MM.1S (cell line): ENCODE measurements around the gene UNC5C.

Source experiments
- DNase-seq: peaks from one replicate; pipeline ENCODE4 v3.0.0-alpha.2; 2015
- H2AFZ ChIP-seq: fragments of 300-600 bp; sonication (generic); 2 replicates; pipeline ENCODE4 v1.6.0; 2016; ENCODE audit warnings: antibody characterized with exemption, low read length
- H3F3A ChIP-seq: fragments of 300-600 bp; sonication (generic); 2 replicates; pipeline ENCODE4 v1.6.1; 2016; ENCODE audit warnings: mild to moderate bottlenecking, antibody characterized with exemption, low read length, moderate library complexity, mixed read lengths; ENCODE audit not compliant: insufficient read depth
- H3K27ac ChIP-seq: fragments of 300-600 bp; sonication (generic); 2 replicates; pipeline ENCODE4 v1.5.1; 2016; ENCODE audit warnings: mild to moderate bottlenecking, low read length
- H3K27me3 ChIP-seq: fragments of 300-600 bp; sonication (generic); replicated peaks from 2 replicates; pipeline ENCODE4 v1.6.0; 2016; ENCODE audit warnings: low read length; ENCODE audit not compliant: insufficient read depth
- H3K36me3 ChIP-seq: fragments of 300-600 bp; sonication (generic); replicated peaks from 2 replicates; pipeline ENCODE4 v1.6.1; 2016; ENCODE audit warnings: mild to moderate bottlenecking, low read length, mixed read lengths; ENCODE audit not compliant: insufficient read depth
- H3K4me1 ChIP-seq: fragments of 300-600 bp; sonication (generic); 2 replicates; pipeline ENCODE4 v1.6.1; 2016; ENCODE audit warnings: low read length, mixed read lengths
- H3K4me2 ChIP-seq: fragments of 300-600 bp; sonication (generic); 2 replicates; pipeline ENCODE4 v1.6.0; 2016; ENCODE audit warnings: low read depth, low read length
- H3K4me3 ChIP-seq: fragments of 300-600 bp; sonication (generic); 2 replicates; pipeline ENCODE4 v1.5.1; 2016; ENCODE audit warnings: low read length, mixed read lengths
- H3K79me2 ChIP-seq: fragments of 300-600 bp; sonication (generic); 2 replicates; pipeline ENCODE4 v1.6.1; 2016; ENCODE audit warnings: mixed run types, low read length, mixed read lengths
- H3K9ac ChIP-seq: fragments of 300-600 bp; sonication (generic); 2 replicates; pipeline ENCODE4 v1.6.1; 2016; ENCODE audit warnings: low read length, mixed read lengths
- H3K9me2 ChIP-seq: fragments of 300-600 bp; sonication (generic); replicated peaks from 2 replicates; pipeline ENCODE4 v1.6.1; 2016; ENCODE audit warnings: mild to moderate bottlenecking, low read length, mixed read lengths; ENCODE audit not compliant: insufficient read depth
- H3K9me3 ChIP-seq: fragments of 300-600 bp; sonication (generic); replicated peaks from 2 replicates; pipeline ENCODE4 v1.6.1; 2016; ENCODE audit warnings: mild to moderate bottlenecking, low read length, mixed read lengths; ENCODE audit not compliant: insufficient read depth
- H4K20me1 ChIP-seq: fragments of 300-600 bp; sonication (generic); 2 replicates; pipeline ENCODE4 v1.6.1; 2016; ENCODE audit warnings: mild to moderate bottlenecking, low read length, moderate library complexity, mixed read lengths; ENCODE audit not compliant: insufficient read depth
- EZH2 ChIP-seq: fragments of 300-600 bp; sonication (generic); optimal IDR thresholded peaks from 2 replicates; pipeline ENCODE3; 2017; ENCODE audit warnings: low read depth, mild to moderate bottlenecking, antibody characterized with exemption, low read length, mixed read lengths
- EZH2phosphoT487 ChIP-seq: fragments of 300-600 bp; sonication (generic); IDR thresholded peaks from 2 replicates; pipeline ENCODE4 v1.6.1; 2018; ENCODE audit warnings: antibody characterized with exemption, low read length
- TF ChIP-seq, protein P1 (sequence below): fragments of 300-600 bp; sonication (generic); IDR thresholded peaks from 2 replicates; pipeline ENCODE4 v1.5.1; 2016; ENCODE audit warnings: antibody characterized with exemption, low read length, mixed read lengths

Gene UNC5C

DNA sequence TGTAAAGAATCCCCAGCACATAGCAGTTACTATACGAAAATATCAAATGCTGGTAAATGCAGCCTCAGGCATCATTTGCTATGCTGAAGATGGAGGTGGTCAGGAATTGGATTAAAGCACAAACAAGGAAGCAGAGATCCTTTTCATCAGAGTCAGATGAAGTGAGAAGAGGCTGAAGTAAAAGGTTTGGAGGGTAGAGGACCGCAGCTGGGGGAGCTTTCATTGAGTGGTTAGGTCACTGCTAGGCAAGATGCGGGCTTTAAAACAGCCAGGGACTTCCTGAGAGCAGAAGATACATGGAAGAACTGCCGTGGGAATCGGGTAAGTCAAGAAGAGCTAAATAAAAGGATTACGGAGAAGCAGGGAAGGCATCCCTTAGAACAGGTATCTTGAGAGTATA lies 351.4 kb downstream of the UNC5C start:
- Histone ChIP-seq H3K36me3 (no peaks in the 10 kb centered on the region), H3K9me3 (no peaks in the 10 kb centered on the region), H2AFZ (no peak overlapping the region), H3K79me2 (no peaks in the 10 kb centered on the region), H3K4me2 (no peak overlapping the region), H3K4me1 (no peaks in the 10 kb centered on the region), H3K9ac (no peak overlapping the region), H3K27ac (no peak overlapping the region), H3K27me3 (no peaks in the 10 kb centered on the region), H3K9me2 (no peaks in the 10 kb centered on the region), H3K4me3 (no peak overlapping the region), H3F3A (no peaks in the 10 kb centered on the region), H4K20me1 (no peaks in the 10 kb centered on the region)
- no peak for TF ChIP-seq EZH2phosphoT487
- no peak for TF ChIP-seq EZH2
- TF ChIP-seq, protein P1, sequence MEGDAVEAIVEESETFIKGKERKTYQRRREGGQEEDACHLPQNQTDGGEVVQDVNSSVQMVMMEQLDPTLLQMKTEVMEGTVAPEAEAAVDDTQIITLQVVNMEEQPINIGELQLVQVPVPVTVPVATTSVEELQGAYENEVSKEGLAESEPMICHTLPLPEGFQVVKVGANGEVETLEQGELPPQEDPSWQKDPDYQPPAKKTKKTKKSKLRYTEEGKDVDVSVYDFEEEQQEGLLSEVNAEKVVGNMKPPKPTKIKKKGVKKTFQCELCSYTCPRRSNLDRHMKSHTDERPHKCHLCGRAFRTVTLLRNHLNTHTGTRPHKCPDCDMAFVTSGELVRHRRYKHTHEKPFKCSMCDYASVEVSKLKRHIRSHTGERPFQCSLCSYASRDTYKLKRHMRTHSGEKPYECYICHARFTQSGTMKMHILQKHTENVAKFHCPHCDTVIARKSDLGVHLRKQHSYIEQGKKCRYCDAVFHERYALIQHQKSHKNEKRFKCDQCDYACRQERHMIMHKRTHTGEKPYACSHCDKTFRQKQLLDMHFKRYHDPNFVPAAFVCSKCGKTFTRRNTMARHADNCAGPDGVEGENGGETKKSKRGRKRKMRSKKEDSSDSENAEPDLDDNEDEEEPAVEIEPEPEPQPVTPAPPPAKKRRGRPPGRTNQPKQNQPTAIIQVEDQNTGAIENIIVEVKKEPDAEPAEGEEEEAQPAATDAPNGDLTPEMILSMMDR: no peak
- DNase-seq: no peak

DNA sequence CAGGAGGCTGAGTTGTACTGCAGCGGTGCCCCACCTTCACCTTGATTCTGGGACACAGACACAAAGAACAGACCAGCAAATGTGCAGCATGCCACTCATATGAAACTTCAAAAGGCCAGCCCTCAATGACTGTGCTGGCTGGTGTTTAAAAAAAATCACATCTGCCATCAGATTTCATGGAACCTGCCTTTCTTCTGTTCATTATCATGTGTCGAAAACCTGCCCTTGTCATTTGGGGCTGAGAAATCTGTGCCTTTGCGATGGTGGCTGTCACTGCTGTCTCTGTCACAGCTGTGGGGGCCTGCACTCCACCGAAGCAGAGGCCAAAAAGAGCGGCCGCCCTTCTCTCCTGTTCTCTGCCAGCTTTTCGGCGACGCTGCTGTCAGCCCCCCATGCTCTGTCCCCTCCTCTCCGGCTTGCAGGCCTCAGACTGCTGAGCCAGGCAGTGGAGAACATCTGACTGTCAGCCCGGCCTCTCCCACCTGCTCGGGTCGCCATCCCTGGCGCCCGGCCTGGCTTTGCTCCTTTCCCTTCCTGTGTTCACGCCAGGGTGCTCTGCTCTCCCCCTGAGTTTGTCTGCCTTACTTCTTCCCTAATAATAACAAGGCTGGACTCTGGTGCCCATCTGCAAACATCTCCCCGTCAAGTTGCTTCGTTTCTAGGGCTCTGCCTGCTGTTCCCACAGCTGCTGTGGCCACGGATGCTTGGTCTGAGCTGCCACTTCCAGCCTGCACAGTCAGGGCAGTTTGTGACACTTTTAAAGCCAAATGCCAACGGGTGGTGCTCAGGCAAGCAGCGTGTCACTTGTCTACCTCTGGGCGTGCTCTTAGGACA lies 355.2 kb downstream of the UNC5C start:
- H3K9me3 ChIP-seq: no peaks in the 10 kb centered on the region
- no peak overlapping the region for H3K9ac ChIP-seq
- H4K20me1 ChIP-seq: no peaks in the 10 kb centered on the region

DNA sequence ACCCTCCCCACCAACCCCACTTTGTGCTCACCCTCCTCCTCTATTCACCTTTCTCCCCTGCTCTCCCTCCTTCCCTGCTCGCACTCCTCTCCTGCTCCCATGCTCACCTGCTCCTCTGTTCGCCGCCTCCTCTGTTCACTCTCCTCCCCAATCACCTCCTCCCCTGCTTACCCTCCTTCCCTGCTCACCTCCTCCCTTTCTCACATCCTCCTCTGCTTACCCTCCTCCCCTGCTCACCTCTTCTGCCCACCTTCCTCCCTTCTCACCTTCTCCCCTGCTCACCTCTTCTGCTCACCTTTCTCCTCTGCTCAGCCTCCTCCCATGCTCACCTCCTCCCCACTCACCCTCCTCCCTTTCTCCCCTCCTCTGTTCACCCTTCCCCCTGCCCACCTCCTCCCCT lies 357.2 kb downstream of the UNC5C start:
- Histone ChIP-seq H4K20me1 (no peaks in the 10 kb centered on the region), H3K9me2 (no peaks in the 10 kb centered on the region), H3K4me2 (no peak overlapping the region), H3K9ac (no peak overlapping the region), H2AFZ (no peak overlapping the region), H3K36me3 (no peaks in the 10 kb centered on the region), H3K27ac (no peak overlapping the region), H3K9me3 (no peaks in the 10 kb centered on the region), H3K79me2 (no peaks in the 10 kb centered on the region), H3K4me1 (no peaks in the 10 kb centered on the region), H3K27me3 (no peaks in the 10 kb centered on the region), H3K4me3 (no peak overlapping the region), H3F3A (no peaks in the 10 kb centered on the region)
- no peak for DNase-seq
- TF ChIP-seq EZH2 (no peak), EZH2phosphoT487 (no peak)
- TF ChIP-seq, protein P1: no peak

More for the DNA sequence above, 355.2 kb downstream of the UNC5C start:
- no peaks in the 10 kb centered on the region for H3K36me3 ChIP-seq
- no peaks in the 10 kb centered on the region for H3K9me2 ChIP-seq
- H3K4me2 ChIP-seq: no peak overlapping the region
- no peak overlapping the region for H3K27ac ChIP-seq
- no peaks in the 10 kb centered on the region for H3K79me2 ChIP-seq
- no peaks in the 10 kb centered on the region for H3K27me3 ChIP-seq
- no peaks in the 10 kb centered on the region for H3F3A ChIP-seq
- H3K4me3 ChIP-seq: no peak overlapping the region
- H2AFZ ChIP-seq: no peak overlapping the region
- DNase-seq: no peak
- no peaks in the 10 kb centered on the region for H3K4me1 ChIP-seq
- TF ChIP-seq, protein P1: no peak
- TF ChIP-seq EZH2phosphoT487 (no peak), EZH2 (no peak)
